Esophagus squamous epithelium (tissue), 5 donors: ENCODE data around the gene EGFLAM. TPM values are rescaled to one million over a fixed set of nuclear protein-coding genes. Genes with fewer than 3 reads are reported as not detected.

ENCODE experiments used
- DNase-seq: peaks from one replicate; lab custom pipeline; 2025; lab: John Stamatoyannopoulos, UW
- H3K27ac ChIP-seq, 4 donors: fragments of 200-600 bp; sonication (generic); one replicate each; pipeline ENCODE4 v1.5.1; 2016 to 2019; ENCODE audit warnings: mild to moderate bottlenecking in 1 of 4
- H3K27me3 ChIP-seq, 4 donors: fragments of 200-600 bp; sonication (generic); 1 replicate in 3 of 4; 2 replicates in 1 of 4; pipeline versions ENCODE4 v1.5.1 to v1.6.0; 2017 to 2021; ENCODE audit warnings: antibody characterized with exemption in 1 of 4
- H3K36me3 ChIP-seq, 3 donors: fragments of 200-600 bp; sonication (generic); one replicate each; pipeline ENCODE4 v1.5.1; 2016 to 2019
- H3K4me1 ChIP-seq, 3 donors: fragments of 200-600 bp; sonication (generic); one replicate each; pipeline ENCODE4 v1.5.1; 2017 to 2019
- H3K4me3 ChIP-seq, 4 donors: fragments of 200-600 bp; sonication (generic); 1 replicate in 3 of 4; 2 replicates in 1 of 4; pipeline ENCODE4 v1.5.1; 2016 to 2019; ENCODE audit warnings: mild to moderate bottlenecking in 2 of 4, moderate library complexity in 1 of 4
- H3K9me3 ChIP-seq, 3 donors: fragments of 200-600 bp; sonication (generic); one replicate each; pipeline ENCODE4 v1.5.1; 2016 to 2019
- CTCF ChIP-seq, 6 experiments: fragments of 450-650 bp in 4 of 6; fragments of 200-600 bp in 2 of 6; sonication (generic) in 2 of 6; IDR thresholded peaks; one replicate each; pipeline ENCODE4 v1.5.1; 2016 to 2019; ENCODE audit warnings: antibody characterized with exemption in 6 of 6, mild to moderate bottlenecking in 4 of 6, moderate library complexity in 4 of 6
- POLR2A ChIP-seq, 4 donors: fragments of 450-650 bp; IDR thresholded peaks; one replicate each; pipeline ENCODE4 v1.6.1; 2017; ENCODE audit warnings: antibody characterized with exemption in 4 of 4, mild to moderate bottlenecking in 4 of 4, moderate library complexity in 3 of 4
- WGBS, 2 donors: methylation state at CpG; one replicate each; pipeline ENCODE4 v1.1.5; 2018; 5-methylcytosine and 5-hydroxymethylcytosine counted together
- intact Hi-C: fragments of 100-400 bp; cut with DNase I; formaldehyde crosslinking; loops from one replicate; pipeline ENCODE4 v1.15.0; 2022
- total RNA-seq, 4 donors: library from RNA; depleted of rRNA; stranded (reverse); fragments of >200 nt; gene quantifications; one replicate each; pipeline ENCODE4 v1.1.0, GENCODE V29; 2016
- donor health status: DM: yes; HTN: yes; CAD: no.

Gene EGFLAM
- total RNA-seq, 4 donors from 2014 or later: 0.38 to 3.3 (median 1.7) TPM

DNA sequence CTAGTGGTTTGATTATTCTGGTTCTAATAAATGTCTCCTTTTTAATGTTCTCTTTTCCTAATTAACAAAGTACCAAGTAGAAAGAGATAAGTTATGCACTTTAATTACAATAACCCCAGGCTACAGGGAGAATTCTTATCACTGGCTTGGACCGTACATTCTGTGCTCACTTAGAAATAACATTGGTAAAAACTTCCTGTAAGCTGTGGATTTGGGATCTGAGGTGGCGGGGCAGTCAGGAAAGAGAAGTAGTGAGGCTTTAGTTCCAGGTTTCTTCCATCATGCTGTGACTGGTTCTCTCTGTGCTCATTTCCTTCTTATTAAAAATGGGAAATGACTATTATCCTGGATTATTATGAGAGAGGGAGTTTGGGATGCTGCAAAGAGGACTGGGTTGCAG is 142.0 kb downstream of the EGFLAM start:
- no peak for DNase-seq
- WGBS, 2 donors: 58% methylated on average over 2 of the region's 2 CpGs

DNA sequence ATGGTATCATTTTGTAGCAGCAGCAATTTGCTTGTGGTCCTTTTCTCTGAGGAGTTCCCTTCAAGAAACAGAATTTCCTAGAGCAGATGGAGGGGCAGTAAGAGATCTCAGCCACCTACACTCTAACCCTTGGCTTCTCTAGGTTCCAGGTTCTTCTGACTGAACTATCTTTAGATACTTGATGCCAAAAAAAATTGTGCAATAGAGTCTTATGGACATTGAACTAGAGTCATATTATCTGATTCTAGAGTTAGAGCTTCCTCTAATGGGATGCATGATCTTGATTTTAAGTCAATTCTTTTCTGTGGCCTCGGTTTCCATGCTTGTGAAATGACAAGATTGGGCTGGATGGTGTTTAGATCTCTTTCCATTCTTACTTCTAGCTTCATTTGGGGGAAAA is 142.8 kb downstream of the EGFLAM start:
- WGBS, 2 donors: 17 to 56% methylated on average over 1 of the region's 1 CpG
- no peaks in the 10 kb centered on the region for H3K4me1 ChIP-seq
- H3K27me3 ChIP-seq: peaks cover 0 to 36% (median 0%) of the 10 kb centered on the region in 4 donors
- H3K36me3 ChIP-seq: no peaks in the 10 kb centered on the region
- H3K27ac ChIP-seq: no peak overlapping the region
- intact Hi-C loops: no loop called here
- H3K4me3 ChIP-seq: no peak overlapping the region
- DNase-seq: no peak
- no peaks in the 10 kb centered on the region for H3K9me3 ChIP-seq
- TF ChIP-seq CTCF (IDR thresholded peaks at IDR 0.05): no peak
- no peak for TF ChIP-seq POLR2A (IDR thresholded peaks at IDR 0.05)

More for the DNA sequence above, 142.0 kb downstream of the EGFLAM start:
- Histone ChIP-seq H3K4me1 (no peaks in the 10 kb centered on the region), H3K36me3 (no peaks in the 10 kb centered on the region), H3K27ac (no peak overlapping the region), H3K9me3 (no peaks in the 10 kb centered on the region), H3K4me3 (no peak overlapping the region), H3K27me3 (peaks cover 0 to 36% (median 0%) of the 10 kb centered on the region in 4 donors)
- TF ChIP-seq POLR2A (IDR thresholded peaks at IDR 0.05) (no peak), CTCF (IDR thresholded peaks at IDR 0.05) (no peak)
- intact Hi-C loops: no loop called here

- TF ChIP-seq CTCF (IDR thresholded peaks at IDR 0.05): no peak
- TF ChIP-seq POLR2A (IDR thresholded peaks at IDR 0.05): no peak
- DNase-seq: no peak
- Histone ChIP-seq H3K9me3 (no peaks in the 10 kb centered on the region), H3K27me3 (peaks cover 0 to 36% (median 0%) of the 10 kb centered on the region in 4 donors), H3K27ac (no peak overlapping the region), H3K36me3 (no peaks in the 10 kb centered on the region), H3K4me3 (no peak overlapping the region), H3K4me1 (no peaks in the 10 kb centered on the region)
- WGBS, 2 donors: 31 to 43% methylated on average over 5 of the region's 5 CpGs
- intact Hi-C loops: no loop called here
Observed at GRCh38 chr5:38403406-38403805, 145.0 kb downstream of the EGFLAM start.

DNA sequence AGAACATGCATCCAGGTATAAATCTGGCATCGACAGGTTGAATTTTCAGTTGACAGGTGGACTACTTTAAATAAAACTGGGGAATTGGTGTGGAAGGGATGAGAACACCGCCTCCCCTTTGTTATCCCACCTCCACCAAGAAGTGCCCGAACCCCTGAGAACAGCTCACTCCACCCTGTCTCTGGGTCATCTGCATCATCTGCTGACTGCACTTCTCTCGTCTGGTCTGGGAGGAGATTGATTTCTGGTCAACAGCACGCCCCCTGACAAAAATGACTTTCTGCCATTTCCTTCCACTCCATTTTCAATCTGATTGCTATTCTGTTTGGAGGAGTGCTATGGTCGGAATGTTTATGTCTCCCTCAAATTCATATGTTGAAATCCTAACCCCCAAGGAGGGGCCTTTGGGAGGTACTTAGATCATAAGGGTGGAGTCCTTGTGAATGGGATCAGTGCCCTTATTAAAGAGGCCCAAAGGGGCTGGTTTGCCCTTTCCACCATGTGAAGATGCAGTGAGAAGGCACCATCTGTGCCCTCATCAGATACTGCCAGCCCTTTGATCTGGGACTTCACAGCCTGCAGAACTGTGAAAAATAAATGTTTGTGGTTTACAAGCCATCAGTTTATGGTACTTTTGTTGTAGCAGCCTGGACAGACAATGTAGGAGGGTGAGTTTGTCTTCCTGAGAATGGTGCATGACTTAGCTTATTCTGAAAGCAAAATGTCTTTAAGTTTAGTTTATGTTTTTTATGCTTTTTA is 145.7 kb downstream of the EGFLAM start:
- no peak overlapping the region for H3K27ac ChIP-seq
- H3K9me3 ChIP-seq: no peaks in the 10 kb centered on the region
- DNase-seq: no peak
- no peak overlapping the region for H3K4me3 ChIP-seq
- WGBS, 2 donors: 69 to 71% methylated on average over 6 of the region's 6 CpGs
- H3K4me1 ChIP-seq: no peaks in the 10 kb centered on the region
- intact Hi-C loops: no loop called here
- TF ChIP-seq CTCF (IDR thresholded peaks at IDR 0.05) (no peak), POLR2A (IDR thresholded peaks at IDR 0.05) (no peak)
- peaks cover 0 to 36% (median 0%) of the 10 kb centered on the region in 4 donors for H3K27me3 ChIP-seq
- H3K36me3 ChIP-seq: no peaks in the 10 kb centered on the region

DNA sequence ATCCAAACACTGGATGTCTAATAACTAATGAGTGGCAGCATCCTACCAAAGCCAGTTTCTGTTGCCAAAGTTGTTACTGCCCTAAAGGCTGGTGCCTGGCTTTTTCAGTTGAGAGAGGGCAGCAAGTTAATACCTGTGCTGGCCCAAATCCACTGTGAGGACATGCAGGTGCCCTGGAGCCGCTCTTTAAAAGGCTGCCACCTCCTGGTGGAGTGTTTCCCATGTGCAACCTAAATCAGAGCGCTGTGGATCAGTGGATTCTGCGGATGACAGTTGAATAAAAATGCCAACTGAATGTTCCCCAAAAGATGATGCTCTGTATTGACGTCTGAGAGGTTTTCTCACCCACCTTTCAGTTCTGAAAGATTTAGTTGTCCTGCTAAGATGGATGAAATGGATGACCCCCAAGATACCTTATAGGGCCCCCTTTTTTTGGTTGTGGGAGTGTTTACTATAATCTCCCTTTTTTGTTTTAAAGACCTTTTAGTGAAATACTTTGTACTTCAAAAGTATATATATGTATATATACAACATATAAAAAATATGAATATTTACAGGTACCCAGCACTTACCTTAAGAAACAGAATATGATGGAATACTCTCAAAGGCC is 146.4 kb downstream of the EGFLAM start:
- peak in 5 of 6 experiments; percentile 7 to 54 (median 25) for TF ChIP-seq CTCF (IDR thresholded peaks at IDR 0.05)
- TF ChIP-seq POLR2A (IDR thresholded peaks at IDR 0.05): no peak
- H3K9me3 ChIP-seq: no peaks in the 10 kb centered on the region
- H3K4me3 ChIP-seq: no peak overlapping the region
- H3K36me3 ChIP-seq: no peaks in the 10 kb centered on the region
- peaks cover 0 to 31% (median 0%) of the 10 kb centered on the region in 4 donors for H3K27me3 ChIP-seq
- no peak for DNase-seq
- intact Hi-C loops: no loop called here
- WGBS, 2 donors: 34 to 46% methylated on average over 4 of the region's 4 CpGs
- H3K27ac ChIP-seq: no peak overlapping the region
- H3K4me1 ChIP-seq: no peaks in the 10 kb centered on the region
